GM12878 (cell line): Measurements from ENCODE around the gene SNX17. TPM values are rescaled to one million over a fixed set of nuclear protein-coding genes. Genes with fewer than 3 reads are reported as not detected.

Source experiments
- ETV6 ChIP-seq, 2 experiments: fragments of 450-650 bp in 1 of 2; IDR thresholded peaks in 1 of 2; conservative IDR thresholded peaks in 1 of 2; 2 replicates each; pipeline ENCODE4 v1.6.1; 2014; ENCODE audit warnings: antibody characterized with exemption in 1 of 2, borderline replicate concordance in 1 of 2, low read depth in 1 of 2, mild to moderate bottlenecking in 1 of 2, moderate library complexity in 1 of 2
- FOS ChIP-seq: IDR thresholded peaks from 3 replicates; pipeline ENCODE4 v1.6.1; 2011; ENCODE audit warnings: borderline replicate concordance; ENCODE audit not compliant: insufficient read length; ENCODE audit errors: extremely low read depth
- NR2F1 ChIP-seq: fragments of 450-650 bp; conservative IDR thresholded peaks from 2 replicates; pipeline ENCODE4 v1.6.1; 2017; ENCODE audit warnings: mild to moderate bottlenecking
- polyA plus RNA-seq, 11 experiments: library from polyadenylated mRNA; depleted of rRNA in 4 of 11; unstranded in 6 of 11; stranded (reverse) in 5 of 11; fragments of >200 nt; fragmentation: Nextera tagmentation in 4 of 11; fragmentation: Illumina TruSeq in 1 of 11; extraction: Ambion mirVana in 4 of 11; extraction: Trizol in 1 of 11; gene quantifications; 1 replicate in 1 of 11; 2 replicates in 10 of 11; pipeline versions ENCODE4 v1.2.1 to v1.2.3, GENCODE V29; 2011 to 2016; ENCODE audit warnings: inconsistent platforms in 2 of 11, missing spikeins in 2 of 11, low read depth in 1 of 11
- total RNA-seq, 4 experiments: library from RNA; depleted of rRNA in 3 of 4; stranded (reverse); fragments of >200 nt in 3 of 4; fragmentation: Illumina TruSeq in 1 of 4; extraction: Trizol in 1 of 4; gene quantifications; 2 replicates each; pipeline versions ENCODE4 v1.2.1 to v1.2.3, GENCODE V29; 2013 to 2021
- TF ChIP-seq, protein P1 (sequence below), 3 experiments: IDR thresholded peaks in 2 of 3; conservative IDR thresholded peaks in 1 of 3; 2 replicates each; pipeline ENCODE4 v1.5.1; 2011; ENCODE audit warnings: low read depth in 3 of 3, low read length in 3 of 3, mild to moderate bottlenecking in 3 of 3, control low read depth in 2 of 3, moderate library complexity in 2 of 3, inconsistent platforms in 1 of 3, mixed read lengths in 1 of 3; ENCODE audit not compliant: control insufficient read depth in 2 of 3, insufficient read depth in 1 of 3; ENCODE audit errors: extremely low read depth in 1 of 3
- TF ChIP-seq, protein P2 (sequence below): fragments of 450-650 bp; formaldehyde crosslinking; IDR thresholded peaks from 2 replicates; pipeline ENCODE4 v1.5.0; 2022; ENCODE audit warnings: mild to moderate bottlenecking, missing genetic modification characterization

The SNX17 gene
- total and polyA plus RNA-seq, 10 of the 15 experiments (the other 5 are each of a cell fraction or from before 2014, with no cell fraction given) = 6.5 to 116 (median 84.4) TPM

DNA sequence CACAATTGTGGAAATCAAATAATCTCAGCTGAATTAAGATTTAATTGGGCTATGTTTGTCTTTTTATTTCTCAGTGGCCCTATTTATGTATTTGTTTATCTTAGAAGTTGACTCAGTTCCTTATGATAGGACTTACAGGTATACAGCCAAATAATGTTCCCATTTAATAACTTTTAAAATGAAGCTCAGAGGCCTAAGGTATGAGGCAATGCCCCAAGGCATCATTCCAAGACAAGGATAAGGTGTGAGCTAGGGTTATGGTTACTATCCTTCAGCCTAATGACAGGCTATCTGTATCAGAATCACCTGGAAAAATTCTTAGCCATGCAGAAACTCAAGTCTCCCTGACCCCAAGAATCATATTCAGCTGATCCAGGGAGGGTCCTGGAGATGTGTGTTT is 50.6 kb downstream of the SNX17 start (continued):
- no peak for TF ChIP-seq NR2F1
- TF ChIP-seq, protein P1, sequence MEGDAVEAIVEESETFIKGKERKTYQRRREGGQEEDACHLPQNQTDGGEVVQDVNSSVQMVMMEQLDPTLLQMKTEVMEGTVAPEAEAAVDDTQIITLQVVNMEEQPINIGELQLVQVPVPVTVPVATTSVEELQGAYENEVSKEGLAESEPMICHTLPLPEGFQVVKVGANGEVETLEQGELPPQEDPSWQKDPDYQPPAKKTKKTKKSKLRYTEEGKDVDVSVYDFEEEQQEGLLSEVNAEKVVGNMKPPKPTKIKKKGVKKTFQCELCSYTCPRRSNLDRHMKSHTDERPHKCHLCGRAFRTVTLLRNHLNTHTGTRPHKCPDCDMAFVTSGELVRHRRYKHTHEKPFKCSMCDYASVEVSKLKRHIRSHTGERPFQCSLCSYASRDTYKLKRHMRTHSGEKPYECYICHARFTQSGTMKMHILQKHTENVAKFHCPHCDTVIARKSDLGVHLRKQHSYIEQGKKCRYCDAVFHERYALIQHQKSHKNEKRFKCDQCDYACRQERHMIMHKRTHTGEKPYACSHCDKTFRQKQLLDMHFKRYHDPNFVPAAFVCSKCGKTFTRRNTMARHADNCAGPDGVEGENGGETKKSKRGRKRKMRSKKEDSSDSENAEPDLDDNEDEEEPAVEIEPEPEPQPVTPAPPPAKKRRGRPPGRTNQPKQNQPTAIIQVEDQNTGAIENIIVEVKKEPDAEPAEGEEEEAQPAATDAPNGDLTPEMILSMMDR (IDR thresholded peaks at IDR 0.05 in 2 of 3, conservative IDR thresholded peaks at IDR 0.05 in 1 of 3; ENCODE audit: control insufficient read depth in 2 of 3, extremely low read depth in 1 of 3, insufficient read depth in 1 of 3, low read depth in 3 of 3, low read length in 3 of 3) = no peak
- TF ChIP-seq, protein P2, sequence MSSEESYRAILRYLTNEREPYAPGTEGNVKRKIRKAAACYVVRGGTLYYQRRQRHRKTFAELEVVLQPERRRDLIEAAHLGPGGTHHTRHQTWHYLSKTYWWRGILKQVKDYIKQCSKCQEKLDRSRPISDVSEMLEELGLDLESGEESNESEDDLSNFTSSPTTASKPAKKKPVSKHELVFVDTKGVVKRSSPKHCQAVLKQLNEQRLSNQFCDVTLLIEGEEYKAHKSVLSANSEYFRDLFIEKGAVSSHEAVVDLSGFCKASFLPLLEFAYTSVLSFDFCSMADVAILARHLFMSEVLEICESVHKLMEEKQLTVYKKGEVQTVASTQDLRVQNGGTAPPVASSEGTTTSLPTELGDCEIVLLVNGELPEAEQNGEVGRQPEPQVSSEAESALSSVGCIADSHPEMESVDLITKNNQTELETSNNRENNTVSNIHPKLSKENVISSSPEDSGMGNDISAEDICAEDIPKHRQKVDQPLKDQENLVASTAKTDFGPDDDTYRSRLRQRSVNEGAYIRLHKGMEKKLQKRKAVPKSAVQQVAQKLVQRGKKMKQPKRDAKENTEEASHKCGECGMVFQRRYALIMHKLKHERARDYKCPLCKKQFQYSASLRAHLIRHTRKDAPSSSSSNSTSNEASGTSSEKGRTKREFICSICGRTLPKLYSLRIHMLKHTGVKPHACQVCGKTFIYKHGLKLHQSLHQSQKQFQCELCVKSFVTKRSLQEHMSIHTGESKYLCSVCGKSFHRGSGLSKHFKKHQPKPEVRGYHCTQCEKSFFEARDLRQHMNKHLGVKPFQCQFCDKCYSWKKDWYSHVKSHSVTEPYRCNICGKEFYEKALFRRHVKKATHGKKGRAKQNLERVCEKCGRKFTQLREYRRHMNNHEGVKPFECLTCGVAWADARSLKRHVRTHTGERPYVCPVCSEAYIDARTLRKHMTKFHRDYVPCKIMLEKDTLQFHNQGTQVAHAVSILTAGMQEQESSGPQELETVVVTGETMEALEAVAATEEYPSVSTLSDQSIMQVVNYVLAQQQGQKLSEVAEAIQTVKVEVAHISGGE = no peak
- TF ChIP-seq ETV6 (conservative IDR thresholded peaks at IDR 0.05 in 1 of 2, IDR thresholded peaks at IDR 0.05 in 1 of 2; ENCODE audit: borderline replicate concordance in 1 of 2, low read depth in 1 of 2) = no peak
- TF ChIP-seq FOS = no peak
- TF ChIP-seq, all 136 proteins: peak for 0
